Measurements from ENCODE around the gene ING4.

ING4 gene

DNA sequence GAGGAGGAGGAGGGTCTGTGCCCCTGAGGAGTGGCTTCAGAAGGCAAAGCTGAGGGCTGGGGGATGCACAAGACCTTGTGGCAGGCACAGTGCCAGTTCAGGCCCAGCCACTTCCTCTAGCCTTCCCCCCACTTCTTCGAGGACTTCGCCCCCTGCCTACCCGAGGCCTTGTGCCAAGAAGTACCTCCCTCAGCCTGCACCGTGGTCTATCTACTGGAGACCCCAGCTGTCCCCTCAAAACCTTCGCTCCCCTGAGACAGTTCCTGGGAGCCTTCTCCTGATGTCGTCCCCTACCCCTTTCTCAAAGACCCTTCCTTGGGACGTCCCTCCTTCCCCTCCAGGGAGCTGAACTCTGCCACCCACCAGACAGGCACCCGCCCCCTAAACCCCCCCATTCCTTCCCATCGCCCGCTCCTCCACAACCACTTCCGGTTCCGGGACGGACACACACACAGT is 25.7 kb upstream of the ING4 start:
- peak; percentile 37 for DNase-seq (ENCODE audit: low spot score)

DNA sequence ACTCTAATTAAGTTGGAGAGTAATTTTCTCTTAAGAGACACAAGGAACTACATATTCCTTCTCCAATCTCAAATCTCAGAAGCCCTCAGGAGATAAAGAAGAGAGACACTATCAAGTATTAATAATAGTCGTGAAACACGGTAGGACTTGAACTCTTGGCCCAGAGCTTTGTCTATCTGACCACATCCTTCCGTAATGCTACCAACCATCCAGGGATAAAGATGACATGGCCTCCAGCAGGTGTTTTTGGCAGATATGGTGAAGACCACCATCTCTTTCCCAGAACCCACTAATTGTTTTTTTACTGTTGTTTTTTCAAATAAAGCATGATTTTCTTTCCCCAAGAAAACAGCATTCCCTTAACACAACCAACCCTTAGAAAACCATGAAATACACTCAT is 22.9 kb upstream of the ING4 start:
- DNase-seq (ENCODE audit: low spot score): no peak

DNA sequence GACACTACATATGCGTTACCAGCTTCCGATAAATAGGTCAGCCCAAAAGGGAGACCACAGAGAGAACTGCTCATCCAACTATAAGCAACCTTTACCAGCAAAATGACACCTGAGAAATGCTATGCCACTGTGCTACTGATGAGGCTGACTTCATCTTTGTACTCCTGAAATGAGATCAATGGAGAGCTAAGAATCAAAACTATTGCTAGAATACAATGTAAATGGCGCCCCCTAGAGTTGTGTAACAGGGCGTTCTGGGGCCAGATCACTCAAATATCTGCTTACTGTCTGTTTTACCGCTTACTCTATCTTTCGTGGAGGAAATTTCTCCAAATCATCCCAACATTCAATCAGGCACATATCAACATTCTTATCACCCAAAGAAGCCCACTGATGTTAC is 21.7 kb upstream of the ING4 start:
- DNase-seq (ENCODE audit: low spot score): peak; percentile 69

DNA sequence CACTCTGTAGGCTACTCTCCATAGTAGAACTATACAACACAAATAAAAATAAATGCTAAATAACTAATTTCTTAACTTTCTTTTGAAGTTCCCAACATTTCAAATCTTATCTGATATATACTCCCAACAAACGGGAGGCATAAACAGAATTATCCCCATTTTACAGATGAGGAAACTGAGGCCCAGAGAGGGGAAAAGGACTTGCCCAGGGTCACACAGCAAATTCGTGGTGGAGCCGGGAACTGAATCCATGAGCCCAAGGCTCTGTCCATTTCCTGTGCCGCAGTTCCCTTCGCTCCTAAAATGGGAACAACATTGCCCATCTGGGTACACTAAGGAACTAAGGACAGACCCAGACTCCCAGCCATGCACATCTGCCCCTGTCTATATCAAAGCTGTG is 14.0 kb upstream of the ING4 start:
- no peak for DNase-seq (ENCODE audit: low spot score)

DNA sequence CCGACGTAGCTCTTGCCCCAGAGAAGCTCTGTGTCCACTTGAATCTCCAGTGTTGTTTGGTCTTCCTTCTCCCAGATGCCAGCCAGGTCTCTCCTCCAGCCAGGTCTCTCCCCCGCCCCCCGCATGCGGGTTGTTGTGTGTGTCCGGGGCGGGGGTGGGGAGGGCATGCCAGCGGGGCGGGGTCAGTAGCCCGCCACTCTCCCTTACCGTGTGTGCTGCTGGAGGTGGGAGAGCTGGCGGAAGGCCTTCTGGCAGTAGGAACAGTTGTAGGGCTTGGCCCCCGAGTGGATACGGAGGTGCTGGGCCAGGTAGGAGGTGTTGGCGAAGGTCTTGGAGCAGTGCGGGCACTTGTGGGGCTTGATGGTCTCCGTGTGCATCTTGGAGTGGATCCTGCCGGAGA is 9.2 kb upstream of the ING4 start:
- DNase-seq (ENCODE audit: low spot score): no peak

DNA sequence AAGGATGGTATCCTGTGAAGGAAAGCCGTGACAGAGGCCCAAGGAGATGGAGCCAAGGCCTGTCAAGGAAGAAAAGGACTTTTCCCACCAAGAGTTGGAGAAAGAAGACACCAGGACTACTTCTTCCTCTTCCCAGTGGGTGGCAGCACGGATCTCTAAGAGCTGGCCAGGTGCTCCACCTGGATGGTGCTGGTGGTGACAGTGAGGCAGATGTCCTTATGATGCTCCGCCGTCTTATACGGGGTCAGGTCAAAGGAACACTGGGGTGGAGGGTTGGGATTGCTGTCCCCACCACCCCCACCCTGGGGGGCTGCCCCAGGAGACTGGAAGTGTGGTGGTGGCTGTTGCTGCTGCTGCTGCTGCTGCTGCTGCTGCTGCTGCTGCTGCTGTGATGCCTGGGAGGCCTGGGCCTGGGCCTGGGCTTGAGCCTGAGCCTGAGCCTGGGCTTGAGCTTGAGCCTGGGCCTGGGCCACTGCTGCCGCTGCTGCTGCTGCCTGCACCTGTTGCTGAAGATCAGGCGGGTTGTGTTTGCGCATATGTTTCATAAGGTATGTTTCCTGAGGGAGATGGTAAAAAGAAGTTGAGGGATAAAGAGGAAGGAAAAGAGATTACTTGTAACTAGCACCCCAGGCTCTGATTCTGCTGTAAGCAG is 4.8 kb upstream of the ING4 start:
- DNase-seq (ENCODE audit: low spot score): no peak

DNA sequence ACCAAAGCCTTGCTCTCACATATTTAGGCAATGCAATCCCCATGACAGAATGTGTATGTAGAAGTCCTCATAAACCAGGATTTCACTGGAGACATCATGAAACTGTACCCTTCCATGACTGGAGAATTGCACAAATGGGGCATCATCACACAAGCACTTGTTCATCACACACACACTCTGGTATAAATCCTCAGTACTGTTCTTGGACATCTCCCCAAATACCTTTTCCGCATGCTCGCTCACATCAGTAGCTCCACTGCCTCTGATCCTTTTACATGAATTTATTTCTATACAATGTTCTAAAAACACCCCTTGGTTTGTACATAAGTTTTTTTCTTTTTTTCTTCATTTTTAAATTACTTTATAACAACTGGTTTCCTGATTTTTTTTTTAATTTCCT is 3.3 kb upstream of the ING4 start:
- no peak for DNase-seq (ENCODE audit: low spot score)

DNA sequence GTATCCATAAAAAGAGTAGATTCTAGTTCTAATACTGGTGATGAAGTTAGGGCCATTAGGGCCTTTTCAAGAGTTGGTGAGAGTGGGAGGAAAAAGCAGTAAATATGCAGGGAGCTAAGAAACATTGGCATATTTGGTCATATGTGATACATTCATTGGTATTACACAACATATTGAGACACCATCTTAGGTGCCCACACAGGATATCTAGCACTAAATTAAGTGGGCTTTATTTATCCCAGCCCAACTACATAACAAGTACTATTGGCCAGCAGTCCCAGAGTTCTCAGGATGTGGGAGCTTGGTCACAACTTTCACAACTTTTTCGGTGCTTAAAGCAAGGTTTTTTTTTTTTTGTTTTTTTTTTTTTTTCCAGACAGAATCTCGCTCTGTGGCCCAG is 2.0 kb upstream of the ING4 start:
- DNase-seq (ENCODE audit: low spot score): no peak

DNA sequence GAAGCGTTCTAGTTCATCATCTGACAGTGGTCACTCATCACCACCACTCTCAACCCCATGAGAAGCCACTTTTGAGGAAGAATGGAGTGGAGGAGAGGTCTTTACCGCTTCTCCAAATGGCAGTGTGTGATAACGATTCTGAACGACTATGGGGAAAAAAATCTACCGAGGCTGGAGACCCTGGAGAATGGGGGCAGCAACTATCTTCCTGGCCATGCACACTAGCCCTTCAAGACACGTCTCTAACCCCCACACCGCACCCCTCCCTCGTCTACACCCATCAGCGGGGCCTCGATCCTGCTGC is 365 bp downstream of the ING4 start:
- no peak for DNase-seq (ENCODE audit: low spot score)

DNA sequence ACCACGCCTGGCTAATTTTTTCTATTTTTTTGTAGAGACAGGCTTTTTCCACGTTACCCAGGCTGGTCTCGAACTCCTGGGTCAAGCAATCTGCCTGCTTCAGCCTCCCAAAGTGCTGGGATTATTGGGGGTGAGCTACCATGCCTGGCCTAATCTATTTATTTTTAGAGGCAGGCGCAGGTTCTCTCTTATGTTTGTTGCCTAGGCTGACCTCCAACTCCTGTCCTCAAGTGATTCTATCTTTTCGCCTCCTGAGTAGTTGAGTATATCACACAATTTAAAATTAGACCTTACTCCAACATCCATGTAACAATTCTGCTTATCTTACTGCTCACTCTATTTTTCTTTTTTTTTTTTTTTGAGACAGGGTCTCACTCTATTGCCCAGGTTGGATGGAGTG is 8.9 kb downstream of the ING4 start:
- DNase-seq (ENCODE audit: low spot score): no peak

DNA sequence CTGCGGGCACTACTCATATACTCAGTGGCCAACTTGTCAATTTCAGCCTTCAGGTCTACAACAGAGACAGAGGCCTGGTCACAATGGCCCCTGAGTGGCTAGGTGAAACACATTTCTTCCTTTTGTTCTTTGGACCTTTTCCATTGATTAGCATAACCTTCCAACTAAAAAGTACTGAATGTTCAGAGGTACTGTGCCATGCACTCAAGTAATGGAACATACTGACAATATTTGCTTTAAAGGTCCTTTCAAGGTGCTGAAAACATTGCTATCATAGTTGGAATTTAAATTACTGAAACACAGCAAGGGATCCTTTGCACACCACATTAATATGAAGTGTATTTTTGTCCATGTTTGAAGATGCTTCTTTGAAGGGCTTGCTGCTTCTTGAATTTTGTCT is 9.6 kb downstream of the ING4 start:
- DNase-seq (ENCODE audit: low spot score): no peak

DNA sequence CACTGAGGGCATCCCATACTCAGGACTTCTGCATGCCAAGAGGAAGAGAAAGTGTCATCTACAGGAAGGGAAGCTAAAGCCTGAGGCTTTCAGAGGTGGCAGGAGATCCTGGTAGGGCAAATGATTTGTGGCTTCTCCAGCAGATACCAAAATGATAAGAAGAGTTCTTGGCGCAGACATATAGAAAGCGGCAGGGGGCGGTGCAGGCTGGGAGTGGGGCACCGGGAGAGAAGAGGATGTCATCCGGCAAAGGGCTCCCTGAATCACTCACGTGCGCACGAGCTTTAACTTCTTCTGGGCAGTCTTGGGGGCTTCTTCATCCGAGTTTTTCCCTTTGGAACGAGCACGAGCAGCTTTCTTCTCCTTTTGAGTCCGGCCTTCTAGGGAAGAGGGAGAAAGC is 10.5 kb downstream of the ING4 start:
- DNase-seq (ENCODE audit: low spot score): no peak

DNA sequence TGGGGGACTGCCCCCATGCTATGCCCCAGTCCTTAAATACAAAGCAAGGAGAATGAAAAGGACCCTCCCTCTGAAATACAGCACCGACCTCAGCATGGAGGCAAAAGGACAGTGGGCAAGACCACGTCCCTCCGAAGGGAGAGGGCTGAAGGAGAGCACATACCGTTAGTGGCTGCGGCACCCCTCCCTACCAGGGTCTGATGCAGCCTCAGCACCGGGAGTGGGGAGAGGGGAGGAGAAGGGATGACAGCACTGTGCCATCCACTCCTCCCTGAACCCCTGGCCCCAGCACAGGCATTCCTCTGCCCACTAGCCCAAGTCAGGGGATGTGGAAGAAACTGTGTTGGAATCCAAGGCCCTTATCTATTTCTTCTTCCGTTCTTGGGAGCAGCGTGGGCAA is 12.1 kb downstream of the ING4 start:
- no peak for DNase-seq (ENCODE audit: low spot score)

DNA sequence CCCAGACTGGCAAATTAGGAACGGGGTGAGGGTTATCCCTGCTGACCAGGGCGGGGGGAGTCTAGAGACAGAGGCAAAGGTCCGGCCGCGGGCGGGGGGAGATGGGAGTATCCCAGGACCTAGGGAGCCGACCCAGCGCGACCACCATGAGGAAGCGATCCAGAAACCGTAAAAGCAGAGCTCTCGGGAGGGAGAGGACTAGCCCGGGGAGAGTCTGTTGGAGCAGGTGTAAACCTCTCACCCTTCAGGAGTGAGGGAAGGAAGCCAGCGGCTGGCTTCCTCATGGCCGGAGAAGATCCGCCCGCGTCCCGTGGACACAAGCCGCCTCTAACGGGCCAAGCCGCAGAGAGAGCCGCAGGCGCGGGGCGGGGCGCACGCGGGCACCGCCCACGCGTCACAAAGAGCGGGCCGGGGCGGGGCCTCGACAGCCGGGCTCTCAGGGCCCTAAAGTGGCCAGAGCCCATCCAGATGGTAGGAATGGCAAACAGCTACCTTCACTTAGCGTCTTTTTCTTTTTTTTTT is 15.8 kb downstream of the ING4 start, which contains the start of gene ACRBP:
Gene ACRBP (minus strand): TSS at position 350 of the 522 bp plus-strand sequence. CDS start 66 bp downstream, at position 284.
- DNase-seq (ENCODE audit: low spot score): no peak

DNA sequence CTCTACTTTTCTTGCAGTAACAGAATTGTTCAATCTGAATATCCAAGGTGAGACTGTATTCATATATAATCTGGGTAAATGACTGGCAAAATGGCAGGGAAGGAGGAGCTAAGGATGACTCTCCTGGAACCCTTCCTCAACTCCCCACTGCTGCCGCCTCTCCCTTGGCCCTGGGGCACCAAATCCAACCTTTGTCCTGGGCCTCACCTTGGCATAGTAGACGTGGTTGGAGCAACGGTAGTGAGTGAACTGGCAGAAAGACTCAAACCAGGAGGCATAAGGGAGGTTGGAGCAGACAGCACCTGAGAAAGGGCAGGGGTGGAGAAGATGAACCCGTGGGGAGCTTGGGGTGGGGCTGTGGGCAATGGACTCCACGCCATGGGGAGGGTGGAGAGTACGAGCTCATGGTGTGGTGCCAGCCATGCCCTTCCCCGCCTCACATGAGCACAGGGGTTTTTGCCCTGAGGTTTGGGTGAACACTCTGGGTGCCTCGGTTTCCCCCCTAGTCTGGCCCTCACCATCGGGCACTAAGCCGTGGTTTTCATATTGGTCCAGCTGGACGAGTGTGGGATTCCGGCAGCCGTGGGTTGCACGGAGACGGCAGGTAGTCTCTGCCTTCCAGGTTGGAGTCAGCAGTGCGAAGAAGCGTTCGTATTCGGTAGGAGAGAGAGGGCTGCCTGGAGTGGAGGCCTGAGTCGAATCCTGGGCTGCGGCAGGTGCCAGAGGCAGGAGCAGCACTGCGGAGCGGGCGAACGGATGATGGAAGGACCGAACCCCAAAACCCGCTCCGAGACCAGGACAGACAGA is 16.4 kb downstream of the ING4 start:
- DNase-seq (ENCODE audit: low spot score): no peak

DNA sequence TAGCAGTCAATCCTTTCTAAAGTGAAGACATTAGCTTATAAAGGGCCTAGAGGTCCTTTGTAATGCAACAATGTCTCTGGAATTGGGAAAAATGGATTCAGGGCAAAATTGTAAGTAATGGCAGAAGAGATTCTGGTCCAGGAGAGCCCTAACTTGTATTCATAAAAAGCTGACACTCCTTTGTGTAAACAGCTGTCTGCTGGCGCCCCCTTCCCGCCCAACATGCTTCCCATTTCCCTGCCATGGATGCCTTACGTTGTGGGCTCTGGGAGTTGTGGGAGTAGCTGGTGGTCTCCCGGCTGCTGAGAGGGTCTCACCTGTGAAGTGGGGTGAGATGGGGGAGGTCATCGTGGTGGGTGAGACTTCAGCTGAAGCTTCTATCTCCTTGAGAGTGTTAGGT is 18.0 kb downstream of the ING4 start:
- no peak for DNase-seq (ENCODE audit: low spot score)

DNA sequence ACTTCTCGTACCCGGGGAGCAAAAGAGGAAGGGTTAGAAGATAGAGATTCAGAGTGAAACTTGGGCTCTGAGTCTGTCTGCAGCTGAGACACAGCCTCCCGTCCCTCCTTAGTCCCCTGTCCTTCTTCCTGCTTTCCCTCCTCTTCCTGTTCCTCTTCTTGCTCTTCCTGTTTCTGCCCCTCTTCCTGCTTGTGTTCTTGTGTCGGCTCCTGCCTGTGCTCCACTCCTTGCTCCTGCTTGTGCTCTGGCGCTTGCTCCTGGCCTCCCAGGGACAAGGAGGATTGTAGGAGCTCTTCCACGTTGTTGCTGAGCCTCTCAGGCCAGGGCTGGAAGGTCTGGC is 18.7 kb downstream of the ING4 start:
- no peak for DNase-seq (ENCODE audit: low spot score)

DNA sequence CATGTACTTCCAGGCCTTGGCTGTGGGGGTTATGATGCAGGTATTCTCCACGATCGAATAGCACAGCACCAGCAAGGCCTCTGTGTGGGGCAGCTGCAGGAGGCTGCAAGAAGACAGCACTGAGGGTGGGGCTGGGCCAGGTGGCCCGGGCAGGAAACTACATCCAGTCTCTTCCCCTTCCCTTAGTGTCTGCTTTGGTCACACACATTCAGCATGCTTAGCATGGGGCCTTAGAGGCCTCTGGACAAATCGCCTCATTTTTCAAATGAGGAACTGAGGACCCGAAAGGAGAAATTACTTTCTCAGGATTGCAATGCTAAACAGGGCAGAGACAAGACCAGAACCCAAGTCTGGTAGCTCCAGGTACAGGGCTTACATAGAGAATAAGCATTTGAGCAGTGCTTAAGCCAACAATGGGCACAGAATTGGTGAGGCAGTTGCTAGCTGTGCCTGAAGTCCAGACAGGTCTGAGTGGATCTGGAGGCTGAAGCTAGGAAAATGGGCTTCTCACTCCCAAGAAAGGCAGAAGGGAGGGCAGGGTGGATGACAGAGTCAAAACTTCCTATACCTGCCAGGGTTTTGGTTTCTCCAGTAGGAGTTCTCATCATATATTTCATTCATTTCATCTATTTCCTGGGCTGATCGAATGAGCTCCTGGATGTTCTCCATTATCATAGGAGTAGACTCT is 19.2 kb downstream of the ING4 start:
- no peak for DNase-seq (ENCODE audit: low spot score)

DNA sequence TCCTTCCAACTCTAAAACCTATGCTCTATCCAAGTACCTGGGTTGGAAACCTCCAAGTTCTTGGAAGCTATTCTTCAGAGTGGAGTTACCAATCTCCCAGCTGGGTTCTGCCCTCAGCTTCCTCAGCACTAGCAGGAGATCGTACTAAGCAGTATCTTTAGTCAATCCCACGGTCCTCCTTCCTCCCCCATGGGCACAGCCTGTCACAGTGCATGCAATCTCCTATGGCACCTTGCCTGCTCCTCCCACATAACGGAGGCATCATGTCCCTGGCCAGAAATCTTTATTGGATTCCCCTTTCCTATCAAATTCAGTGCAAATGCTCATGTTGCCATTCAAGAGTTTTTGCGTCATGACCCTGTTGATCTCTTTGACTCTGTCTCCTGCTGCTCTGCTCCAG is 21.8 kb downstream of the ING4 start:
- no peak for DNase-seq (ENCODE audit: low spot score)

DNA sequence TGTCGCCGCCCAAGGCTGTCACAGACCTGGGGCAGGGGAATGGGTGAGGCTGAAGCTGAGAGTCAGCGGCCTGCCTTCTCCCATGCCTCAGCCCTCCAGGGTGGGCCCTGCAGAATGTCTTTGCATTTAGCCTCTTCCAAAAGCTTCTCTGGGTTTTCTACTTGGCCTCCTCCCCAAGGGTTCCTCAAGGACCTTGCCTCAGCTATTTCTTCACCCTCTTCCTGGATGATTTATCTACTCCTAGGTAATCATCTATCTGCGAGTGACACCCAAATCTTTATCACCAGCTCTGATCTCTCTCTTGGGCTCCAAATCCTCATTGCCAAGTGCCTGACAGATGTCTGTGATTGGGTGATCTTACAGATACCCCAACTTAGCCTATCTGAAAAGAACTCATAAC is 22.4 kb downstream of the ING4 start:
- no peak for DNase-seq (ENCODE audit: low spot score)

DNA sequence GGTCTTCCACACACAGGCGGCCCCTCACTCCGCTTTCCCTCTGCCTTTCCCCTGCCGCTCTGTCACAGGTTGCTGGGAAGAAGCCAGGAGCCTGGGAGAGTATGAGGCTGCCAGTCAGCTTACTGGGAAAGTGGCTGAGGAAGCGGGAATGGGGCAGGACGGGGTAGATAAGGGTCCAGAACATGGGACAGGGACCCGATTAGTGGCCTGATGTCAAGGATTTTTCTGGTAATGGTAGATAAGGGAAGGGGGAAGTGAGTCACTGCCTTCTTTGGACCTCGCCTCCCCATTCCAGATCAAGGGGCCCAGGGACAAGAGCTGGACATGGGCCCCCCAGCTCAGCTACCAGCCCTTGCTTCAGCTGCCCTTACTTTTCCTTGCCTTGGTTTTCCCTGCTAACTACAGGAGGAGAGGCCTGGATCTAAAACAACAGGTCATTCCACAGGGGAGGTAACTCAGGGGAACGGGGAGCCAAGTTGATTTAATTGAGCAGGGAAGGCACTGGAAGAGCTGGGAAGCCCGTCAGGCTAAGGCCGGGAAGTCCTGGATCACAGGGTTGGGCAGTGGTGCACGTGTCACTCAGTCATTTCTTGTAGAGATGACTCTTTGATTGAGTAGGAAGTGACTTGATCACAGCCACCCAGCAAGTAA is 23.6 kb downstream of the ING4 start:
- no peak for DNase-seq (ENCODE audit: low spot score)

DNA sequence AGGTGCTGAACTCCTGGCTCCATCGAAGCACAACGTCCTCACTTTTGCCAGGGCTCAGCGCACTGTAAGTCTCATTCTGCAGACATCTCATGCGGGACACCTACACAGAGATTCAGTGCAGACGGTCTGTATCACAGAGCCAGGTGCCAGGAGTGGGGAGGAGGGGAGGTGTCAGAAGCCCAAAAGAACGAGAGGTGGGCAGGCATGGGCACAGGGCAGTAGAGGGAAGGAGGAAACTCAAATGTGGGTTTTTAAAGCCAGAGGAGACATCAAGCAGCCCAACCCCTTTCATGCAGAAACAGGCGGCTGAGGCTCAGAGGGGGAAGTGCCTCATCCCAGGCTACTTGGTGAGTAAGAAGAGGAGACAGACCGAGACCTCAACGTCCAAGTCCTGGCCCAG is 24.6 kb downstream of the ING4 start:
- DNase-seq (ENCODE audit: low spot score): no peak
